Midbrain (tissue), 1 donor: ENCODE data around the gene YRDC.

Source experiments
- DNase-seq: peaks from one replicate; lab custom pipeline; 2025; lab: John Stamatoyannopoulos, UW

YRDC gene, protein sequence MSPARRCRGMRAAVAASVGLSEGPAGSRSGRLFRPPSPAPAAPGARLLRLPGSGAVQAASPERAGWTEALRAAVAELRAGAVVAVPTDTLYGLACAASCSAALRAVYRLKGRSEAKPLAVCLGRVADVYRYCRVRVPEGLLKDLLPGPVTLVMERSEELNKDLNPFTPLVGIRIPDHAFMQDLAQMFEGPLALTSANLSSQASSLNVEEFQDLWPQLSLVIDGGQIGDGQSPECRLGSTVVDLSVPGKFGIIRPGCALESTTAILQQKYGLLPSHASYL

DNA sequence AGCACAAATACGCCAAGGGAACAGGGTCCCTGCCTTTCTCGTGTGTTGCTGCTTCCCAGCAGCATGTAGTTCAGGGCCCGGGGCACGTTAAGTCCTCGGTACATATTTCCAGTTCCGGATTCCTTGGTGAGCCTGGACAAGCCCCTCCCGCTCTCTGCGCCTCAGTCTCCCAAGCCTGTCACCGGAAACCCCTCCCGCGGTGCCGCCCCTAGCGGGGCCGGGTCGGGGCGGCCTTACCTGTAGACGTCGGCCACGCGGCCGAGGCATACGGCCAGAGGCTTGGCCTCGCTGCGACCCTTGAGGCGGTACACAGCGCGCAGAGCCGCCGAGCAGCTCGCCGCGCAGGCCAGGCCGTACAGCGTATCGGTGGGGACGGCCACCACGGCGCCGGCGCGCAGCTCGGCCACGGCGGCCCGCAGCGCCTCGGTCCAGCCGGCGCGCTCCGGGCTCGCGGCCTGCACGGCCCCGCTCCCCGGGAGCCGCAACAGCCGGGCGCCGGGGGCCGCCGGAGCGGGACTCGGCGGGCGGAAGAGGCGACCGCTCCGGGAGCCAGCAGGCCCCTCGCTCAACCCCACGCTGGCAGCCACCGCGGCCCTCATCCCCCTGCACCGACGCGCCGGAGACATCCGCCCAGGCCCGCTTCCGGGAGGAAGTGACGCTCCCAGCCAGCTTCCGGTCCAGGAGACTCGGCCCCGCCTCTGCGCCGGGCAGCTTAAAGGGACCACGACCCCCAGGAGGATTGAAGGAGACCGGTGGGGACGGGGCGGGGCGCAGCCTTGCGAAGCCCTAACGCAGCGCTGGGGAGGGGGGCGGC is at the start of gene YRDC, which contains the start of gene C1orf122:
YRDC (minus strand) TSS at position 654 of the 814 bp plus-strand sequence; CDS start at position 626, 28 bp downstream.
C1orf122 (plus strand) TSS at position 236 of the 814 bp plus-strand sequence. CDS start 615 bp downstream, outside the sequence.
- DNase-seq, result peak; percentile 95

DNA sequence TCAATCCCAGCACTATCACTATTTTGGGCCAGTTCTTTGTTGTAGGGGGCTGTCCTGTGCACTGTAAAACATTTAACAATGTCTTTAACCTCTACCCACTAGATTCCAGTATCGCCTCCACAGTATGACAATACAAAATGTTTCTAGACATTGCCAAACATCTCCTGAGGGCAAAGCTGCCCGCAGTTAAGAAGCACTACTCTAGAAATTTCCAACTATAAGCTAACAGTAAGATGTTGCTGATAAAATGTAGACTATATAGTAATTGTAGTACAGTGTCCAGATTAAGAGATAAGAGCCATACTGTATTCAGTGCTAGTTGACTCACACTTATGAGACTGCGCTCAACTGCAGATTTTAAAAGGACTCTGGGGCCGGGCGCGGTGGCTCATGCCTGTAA is 46.4 kb upstream of the YRDC start:
- DNase-seq, result no peak

DNA sequence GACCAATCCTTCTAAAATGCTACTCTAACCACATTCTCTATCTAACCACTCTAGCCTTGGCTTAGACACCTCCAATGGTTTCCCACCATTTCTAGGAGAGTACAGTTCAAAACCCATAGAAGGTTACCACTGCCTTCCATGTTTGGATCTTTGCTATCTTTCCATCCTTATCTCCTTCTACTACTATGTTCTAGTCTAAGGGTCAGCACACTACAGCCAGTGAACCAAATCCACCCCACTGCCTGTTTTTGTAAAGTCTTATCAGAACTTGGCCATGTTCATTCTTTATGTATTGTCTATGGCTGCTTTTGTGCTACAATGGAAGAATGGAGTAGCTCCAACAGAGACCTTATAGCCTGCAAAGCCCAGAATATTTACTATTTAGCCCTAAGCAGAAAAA is 45.1 kb upstream of the YRDC start:
- DNase-seq, result no peak

DNA sequence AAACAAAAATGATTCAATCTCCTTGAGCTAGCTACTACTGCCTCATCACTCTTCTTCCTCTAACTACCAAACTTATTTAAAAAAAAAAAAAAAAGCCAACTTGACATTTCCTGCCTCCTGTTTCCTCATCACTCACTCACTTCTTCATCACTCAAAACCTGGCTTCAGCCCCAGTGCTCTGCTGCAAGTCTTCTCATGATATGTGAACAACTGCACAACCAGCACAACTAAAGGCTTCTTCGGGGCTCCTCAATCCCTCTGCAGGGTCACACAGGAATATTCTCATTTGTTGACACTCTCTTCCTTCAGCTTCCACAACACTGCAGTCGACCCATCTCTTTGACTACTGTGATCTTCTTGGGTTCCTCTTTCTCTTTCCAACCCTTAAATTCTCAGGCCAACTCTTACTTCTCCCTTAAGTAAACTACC is 43.8 kb upstream of the YRDC start:
- no peak for DNase-seq

DNA sequence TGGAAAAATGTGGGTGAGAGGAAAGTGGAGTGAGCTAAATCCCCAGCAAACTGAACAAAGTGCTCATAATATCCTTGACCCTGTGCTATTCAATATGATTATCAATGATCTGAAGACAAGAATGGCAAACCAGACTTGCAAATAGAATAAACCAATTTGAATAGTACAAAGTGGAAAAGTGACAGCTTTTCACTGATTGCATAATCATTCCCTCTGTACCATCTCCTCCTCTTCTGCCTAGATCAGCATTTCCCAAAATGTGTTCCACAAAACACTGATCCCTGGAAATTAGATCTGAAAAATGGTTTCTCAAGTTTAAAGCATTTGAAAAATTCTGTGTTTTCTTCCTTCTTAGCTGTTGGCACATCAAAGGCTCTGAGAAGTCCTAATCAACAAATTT is 43.3 kb upstream of the YRDC start:
- DNase-seq, result no peak

DNA sequence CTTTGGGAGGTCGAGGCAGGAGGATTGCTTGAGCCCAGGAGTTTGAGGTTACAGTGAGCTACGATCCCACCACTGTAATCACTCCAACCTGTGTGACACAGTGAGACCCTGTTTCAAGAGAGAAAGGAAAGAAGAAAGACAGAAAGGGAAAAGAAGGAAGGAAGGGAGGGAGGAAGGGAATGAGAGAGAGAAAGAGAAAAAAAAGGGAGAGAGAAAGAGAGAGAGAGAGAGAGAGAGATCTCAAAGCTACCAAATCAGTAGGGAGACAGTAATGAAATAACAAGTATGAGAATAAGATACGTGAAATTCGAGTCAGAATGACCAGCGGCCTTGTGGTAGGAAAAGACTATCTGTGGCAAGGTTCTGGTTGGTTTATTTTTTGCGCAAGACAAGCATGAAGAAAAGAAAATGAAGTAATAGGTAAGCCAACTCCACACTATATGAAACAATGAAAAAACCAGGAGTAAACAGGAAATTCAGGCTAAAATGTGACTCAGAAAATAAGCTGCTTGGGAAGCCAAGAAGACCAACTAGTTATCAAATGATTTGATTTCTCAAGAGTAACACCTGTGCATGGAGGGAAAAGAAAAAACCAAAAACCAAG is 42.4 kb upstream of the YRDC start:
- no peak for DNase-seq

DNA sequence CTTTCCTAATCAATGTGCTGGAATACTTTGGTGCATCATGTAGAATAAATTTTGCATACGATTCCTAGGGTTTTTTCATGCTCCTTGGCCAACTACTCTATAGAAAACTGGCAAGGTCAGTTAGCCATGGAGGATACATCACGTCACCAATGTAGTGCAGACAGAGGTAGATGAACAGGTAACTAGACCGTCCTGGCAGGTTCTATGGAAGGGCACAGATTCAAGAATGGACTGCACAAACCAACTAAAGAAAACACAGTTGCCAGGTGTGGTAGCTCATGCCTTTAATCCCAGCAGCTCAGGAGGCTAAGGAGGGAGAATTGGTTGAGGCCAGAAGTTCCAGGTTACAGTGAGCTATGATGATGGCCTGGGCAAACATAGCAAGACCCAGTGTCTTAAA is 41.5 kb upstream of the YRDC start:
- no peak for DNase-seq

DNA sequence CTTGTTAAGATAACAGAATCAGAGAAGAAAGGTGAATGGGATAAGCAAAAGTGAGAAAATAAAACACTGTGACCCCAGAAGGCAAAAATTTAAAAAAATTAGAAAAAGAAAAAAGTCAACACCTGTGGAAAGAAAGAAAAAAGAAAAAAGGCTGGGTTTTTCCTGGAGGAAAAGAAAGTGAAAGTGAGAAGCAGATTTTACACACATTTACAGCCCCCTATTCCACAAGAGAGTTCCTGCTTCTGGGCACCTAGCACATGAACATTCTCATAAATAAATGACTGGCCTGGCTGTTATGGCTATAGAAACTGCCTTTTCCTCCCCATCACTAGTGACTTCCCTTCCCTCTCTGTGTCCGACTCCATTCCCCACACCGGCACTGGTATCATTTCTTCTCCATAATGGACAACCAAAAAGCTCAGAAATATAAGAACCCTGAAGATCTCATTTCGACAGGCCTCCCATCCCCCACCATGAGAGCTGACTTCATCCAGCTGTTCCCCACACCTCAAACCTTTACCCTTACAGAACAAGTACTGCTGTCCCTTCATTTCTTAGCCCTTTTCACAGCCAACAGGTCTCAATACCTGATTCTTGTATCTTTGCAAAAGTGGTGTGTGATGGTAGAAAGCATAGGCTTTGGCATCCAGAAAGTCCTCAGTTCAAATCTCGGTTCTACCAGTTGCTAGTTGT is 38.8 kb upstream of the YRDC start:
- DNase-seq, result no peak

DNA sequence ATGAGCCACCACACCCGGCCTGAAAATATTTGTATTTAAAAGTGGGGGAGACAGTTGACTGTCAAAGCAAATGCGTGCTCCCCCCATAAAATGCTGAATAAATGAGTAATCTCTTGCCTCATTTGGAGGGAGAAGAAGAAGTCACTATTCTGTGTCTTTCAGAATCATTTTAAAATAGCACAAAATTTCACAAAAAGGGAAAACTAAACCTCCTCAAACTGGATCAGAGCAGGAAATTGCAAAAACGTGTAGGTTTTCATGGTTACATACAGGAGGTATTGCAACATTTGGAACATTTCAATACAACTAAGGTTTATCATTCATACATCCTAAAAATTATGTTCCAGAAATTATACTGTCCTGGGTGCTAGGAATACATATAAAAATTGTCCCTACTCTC is 37.8 kb upstream of the YRDC start:
- no peak for DNase-seq

DNA sequence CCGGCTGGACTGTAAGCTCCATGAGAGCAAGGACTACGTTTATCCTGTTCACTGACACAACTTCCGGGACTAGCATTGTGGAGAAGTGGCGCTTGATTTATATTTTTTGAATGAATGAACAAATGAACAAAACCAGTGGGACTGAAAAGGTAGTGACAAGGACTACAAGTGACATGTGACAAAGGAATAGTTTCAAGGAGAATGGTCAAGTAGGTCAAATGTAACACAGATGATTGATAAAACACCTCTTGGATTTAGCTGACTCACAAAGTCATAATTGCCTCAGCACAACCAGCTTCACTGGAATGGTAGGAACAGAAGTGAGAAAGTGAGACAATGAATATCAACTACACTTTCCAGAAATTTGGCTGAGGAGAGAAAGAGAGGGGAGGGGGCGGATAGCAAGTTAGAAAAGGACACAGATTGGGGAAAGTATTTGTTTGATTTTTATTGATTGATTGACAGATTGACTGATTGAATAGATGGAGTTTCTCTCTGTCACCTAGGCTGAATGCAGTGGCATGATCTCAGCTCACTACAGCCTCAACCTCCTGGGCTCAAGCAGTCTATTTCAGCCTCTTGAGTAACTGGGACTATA is 37.1 kb upstream of the YRDC start:
- no peak for DNase-seq

DNA sequence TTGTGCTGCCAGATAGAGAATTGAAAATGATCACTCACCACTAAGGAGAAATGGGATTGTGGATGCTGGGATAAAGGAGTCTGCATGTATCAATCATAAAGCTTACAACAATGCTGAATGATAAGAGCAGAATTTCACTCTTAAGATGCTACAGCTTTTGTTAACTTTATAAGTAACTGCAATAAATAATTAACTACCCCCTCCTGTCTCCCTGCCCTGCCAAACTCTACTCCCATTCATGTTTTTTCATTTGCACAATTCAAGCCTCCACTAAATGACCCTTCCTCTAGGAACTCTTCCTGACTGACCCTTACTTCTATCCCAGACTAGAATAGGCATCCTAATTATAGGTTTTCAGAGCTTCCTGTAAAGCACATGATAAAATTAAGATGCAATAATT is 36.5 kb upstream of the YRDC start:
- DNase-seq, result no peak

DNA sequence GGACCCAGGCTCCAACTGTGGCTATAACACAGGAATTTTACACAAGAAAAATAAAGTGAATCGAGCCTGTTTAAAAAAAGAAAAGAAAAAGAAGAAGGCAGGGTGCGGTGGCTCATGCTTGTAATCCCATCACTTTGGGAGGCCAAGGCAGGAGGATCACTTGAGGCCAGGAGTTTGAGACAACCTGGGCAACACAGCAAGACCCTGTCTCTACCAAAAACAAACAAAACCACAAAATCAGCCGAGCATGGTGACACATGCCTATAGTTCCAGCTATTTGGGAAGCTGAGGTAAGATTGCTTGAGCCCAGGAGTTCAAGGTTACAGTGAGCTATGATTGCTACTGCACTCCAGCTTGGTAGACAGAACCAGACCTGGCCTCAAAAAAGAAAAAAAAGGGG is 33.6 kb upstream of the YRDC start:
- DNase-seq, result no peak

DNA sequence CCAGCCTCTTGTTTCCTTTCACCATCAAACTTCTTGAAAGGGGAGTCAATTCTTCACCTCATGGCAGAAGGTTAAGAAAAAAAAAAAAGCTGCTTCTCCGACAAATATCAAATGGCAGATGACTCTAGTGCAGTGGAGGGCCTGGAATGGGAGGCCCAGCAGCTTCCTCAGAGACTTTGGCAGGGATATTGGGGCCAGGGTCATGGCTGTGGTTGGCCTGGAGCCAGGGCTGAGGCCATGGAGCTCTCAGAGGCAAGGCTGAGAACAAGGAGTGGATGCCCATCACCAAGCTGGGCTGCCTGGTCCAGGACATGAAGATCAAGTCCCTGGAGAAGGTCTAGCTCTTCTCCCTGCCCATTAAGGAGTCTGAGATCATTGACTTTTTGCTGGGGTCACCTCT is 32.7 kb upstream of the YRDC start:
- no peak for DNase-seq

DNA sequence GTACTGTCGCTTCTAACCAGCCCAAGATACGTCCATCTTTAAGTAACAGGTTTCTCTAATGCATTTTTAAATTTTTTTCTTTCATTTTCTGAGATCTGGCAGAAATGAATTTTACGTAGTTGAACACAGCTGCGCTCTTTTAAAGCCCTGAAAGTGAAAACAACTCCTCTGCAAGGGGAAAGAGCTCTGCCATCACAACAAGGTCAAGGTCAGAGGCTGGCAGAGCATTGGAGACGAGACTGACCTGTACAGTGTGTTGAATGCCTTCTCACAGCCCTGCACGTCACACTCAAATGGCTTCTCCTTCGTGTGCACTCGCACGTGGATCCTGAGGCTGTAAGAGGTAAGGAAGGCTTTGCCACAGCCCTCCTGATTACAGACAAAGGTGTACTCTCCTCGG is 31.7 kb upstream of the YRDC start:
- no peak for DNase-seq

DNA sequence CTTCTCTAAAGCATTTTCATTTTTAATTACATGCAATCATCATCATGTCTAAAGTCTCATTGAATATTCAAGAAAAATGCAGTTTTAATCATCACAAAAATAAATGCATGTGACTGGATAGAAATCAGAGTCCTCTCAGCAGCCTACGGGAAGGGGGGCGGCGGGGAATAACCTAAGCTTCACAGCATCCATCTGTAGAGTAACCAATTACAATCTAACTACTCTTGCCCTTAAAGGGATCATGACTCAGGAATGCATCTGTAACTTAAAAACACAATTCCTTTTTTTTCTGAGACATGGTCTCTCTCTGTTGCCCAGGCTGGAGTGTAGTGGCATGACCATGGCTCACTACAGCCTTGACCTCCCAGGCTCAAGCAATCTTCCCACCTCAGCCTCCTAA is 28.8 kb upstream of the YRDC start:
- no peak for DNase-seq

DNA sequence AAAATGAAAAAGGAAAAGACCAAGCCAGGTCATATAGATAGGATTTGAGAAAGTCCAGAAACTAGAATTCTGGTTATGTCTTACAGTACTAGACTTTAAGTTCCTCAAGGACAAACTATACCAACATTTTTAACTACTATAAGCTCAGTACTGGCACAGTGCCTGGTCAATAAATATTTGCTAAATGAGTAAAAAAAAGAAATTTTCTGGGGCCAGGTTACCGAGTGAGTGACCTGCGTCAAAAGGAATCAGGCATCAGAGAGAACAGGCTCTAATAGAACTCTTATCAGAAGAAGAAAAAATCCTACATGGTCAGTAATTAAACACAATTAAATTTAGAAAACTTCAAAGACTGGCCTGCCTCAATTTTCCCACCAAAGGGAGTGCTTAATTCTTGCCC is 23.8 kb upstream of the YRDC start:
- no peak for DNase-seq

DNA sequence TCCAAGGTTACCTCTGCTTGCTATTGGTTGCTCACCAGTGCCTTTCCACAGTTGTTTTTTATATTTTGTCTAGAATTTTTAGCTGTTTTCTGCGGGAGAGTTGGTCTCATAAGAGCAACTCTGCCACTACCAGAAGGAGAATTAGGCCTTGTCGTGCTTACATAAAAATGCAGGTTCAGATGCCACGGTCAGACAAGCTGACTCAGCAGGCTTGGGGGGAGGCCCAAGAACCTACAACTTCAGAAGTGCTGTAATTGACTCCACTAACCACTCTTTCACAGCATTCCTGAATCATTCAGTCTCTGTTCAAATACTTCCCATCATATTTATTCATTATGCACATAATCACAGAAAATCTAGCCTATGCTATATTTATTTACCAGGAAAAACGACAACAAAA is 23.1 kb upstream of the YRDC start:
- DNase-seq, result no peak

DNA sequence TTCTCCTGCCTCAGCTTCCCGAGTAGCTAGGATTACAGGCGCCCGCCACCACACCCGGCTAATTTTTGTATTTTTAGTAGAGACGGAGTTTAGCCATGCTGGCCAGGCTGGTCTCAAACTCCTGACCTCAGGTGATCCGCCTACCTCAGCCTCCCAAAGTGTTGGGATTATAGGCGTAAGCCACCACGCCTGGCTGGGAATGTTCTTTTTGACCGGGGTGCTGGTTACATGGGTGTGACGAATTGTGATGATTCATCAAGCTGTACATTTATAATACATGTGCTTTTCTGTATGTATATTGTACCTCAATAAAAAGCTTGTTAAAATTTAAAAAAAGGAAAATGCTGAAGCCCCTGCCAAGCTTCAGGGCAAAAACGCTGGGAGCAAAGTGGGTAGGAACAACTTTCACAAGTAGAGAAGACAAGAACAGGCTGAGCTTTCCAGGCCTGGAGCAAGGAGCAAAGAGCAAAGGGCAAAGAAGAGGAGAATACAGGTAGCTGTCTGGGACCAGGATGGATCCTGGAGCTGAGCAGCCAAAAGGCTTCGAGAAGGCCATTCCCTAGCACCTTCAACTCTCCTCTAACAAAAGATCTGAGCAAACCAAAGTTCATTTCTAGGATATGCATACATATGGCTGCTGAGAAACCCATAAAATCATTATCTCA is 20.5 kb upstream of the YRDC start:
- DNase-seq, result no peak

DNA sequence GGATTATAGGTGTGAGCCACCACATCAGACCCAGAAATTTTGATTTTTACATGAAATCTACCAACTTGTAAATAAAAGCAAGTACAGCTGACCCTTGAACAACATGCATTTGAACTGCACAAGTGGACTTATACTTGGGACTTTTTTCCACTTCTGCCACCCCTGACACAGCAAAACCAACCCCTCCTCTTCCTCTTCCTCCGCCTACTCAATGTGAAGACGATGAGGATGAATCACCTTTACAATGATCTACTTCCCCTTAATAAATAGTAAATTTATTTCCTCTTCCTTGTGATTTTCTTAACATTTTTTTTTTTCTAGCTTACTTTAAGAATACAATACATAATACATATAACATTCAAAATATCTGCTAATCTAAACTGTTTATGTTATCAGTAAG is 17.5 kb upstream of the YRDC start:
- DNase-seq, result no peak

DNA sequence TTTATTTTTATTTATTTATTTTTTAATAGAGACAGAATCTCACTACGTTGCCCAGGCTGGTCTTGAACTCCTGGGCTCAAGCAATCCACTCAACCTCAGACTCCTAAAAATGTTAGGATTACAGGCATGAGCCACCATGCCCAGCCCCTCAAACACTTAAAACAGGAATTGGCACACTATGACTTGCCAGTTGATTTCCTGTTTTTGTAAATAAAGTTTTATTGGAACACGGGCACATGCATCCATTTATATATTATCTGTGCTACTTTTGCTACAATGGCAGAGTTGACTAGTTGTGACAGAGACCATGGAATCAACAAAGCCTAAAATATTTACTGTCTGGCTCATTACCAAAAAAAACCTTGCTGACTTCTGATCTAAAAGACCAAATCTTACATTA is 16.0 kb upstream of the YRDC start:
- DNase-seq, result no peak
